Activated CD4-positive, alpha-beta memory T cell treated with anti-CD3 and anti-CD28 coated beads for 36 hours (primary cell): ENCODE data around the gene ERICH3. TPM values are rescaled to one million over a fixed set of nuclear protein-coding genes. Genes with fewer than 3 reads are reported as not detected.

Experiments used
- CTCF ChIA-PET: fragments of 350-600 bp; sonication (Branson Sonifier 250); formaldehyde crosslinking; loops from one replicate; lab custom pipeline; 2021; ENCODE audit warnings: antibody characterized with exemption, inconsistent platforms; lab: Charles Lee
- POLR2A ChIA-PET: fragments of 350-600 bp; sonication (Branson Sonifier 250); formaldehyde crosslinking; loops from one replicate; lab custom pipeline; 2021; ENCODE audit warnings: antibody characterized with exemption; lab: Charles Lee
- DNase-seq: peaks from one replicate; pipeline ENCODE4 v3.0.0-alpha.2; 2020
- H3K27ac Mint-ChIP-seq: one replicate; pipeline ENCODE4 v1.8.0; 2021; ENCODE audit warnings: mixed read lengths
- H3K27me3 Mint-ChIP-seq: one replicate; pipeline ENCODE4 v1.8.0; 2021; ENCODE audit warnings: mixed read lengths
- H3K36me3 Mint-ChIP-seq: one replicate; pipeline ENCODE4 v1.8.0; 2021; ENCODE audit warnings: mixed read lengths
- H3K4me1 Mint-ChIP-seq: one replicate; pipeline ENCODE4 v1.8.0; 2021; ENCODE audit warnings: low read depth, mixed read lengths
- H3K4me3 Mint-ChIP-seq: one replicate; pipeline ENCODE4 v1.8.0; 2021; ENCODE audit warnings: mild to moderate bottlenecking, mixed read lengths
- H3K9me3 Mint-ChIP-seq: one replicate; pipeline ENCODE4 v1.8.0; 2021; ENCODE audit warnings: mixed read lengths
- intact Hi-C: fragments of 100-400 bp; cut with micrococcal nuclease; formaldehyde crosslinking; loops from one replicate; pipeline ENCODE4 v1.15.1; 2023
- total RNA-seq, 2 experiments: library from RNA; stranded (reverse); gene quantifications; one replicate each; pipeline ENCODE4 v1.2.3, GENCODE V29; 2021

The ERICH3 gene
- total RNA-seq, 2 experiments from 2014 or later, result not detected

- Mint-ChIP-seq H3K27me3 (peaks cover 2% of the 10 kb centered on the region), H3K4me1 (no peaks in the 10 kb centered on the region), H3K4me3 (no peak overlapping the region), H3K9me3 (no peaks in the 10 kb centered on the region), H3K27ac (no peak overlapping the region), H3K36me3 (no peaks in the 10 kb centered on the region)
- intact Hi-C loops, result no loop called here
- CTCF ChIA-PET, result no interaction called here
- POLR2A ChIA-PET, result no interaction called here
- no peak for DNase-seq
These were observed 146.9 kb downstream of the ERICH3 start for GRCh38 chr1:74526708-74527107.

DNA sequence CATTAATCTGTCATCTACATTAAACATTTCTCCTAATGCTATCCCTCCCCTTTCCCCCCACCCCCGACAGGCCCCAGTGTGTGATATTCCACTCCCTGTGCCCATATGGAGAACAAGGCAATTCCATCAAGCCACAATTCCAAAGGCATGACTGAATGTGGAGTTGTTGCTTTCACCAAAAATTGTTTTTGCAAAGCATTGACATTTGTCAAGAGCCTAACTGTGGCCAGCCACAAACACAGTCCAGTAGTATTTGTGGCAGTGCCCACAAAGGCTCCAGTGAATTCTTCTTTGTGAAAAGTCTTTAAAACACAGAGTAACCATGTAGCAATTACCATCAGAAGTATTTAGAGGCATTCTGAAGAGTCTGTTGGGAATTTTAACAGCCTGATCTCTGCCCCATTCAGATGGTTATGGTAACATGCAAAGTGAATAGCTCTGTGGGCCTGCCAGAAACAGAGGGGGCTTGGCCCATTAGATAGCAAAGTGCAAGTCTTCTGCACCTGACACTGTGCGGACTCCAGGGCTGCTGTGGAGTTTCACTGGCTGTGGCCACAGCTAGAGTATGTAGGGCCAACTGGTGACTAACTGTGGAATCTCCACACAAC, 149.6 kb downstream of the ERICH3 start:
- intact Hi-C loops, result no loop called here
- H3K27ac Mint-ChIP-seq, result no peak overlapping the region
- H3K9me3 Mint-ChIP-seq, result no peaks in the 10 kb centered on the region
- ChIA-PET CTCF (no interaction called here), POLR2A (no interaction called here)
- H3K36me3 Mint-ChIP-seq, result no peaks in the 10 kb centered on the region
- H3K4me1 Mint-ChIP-seq, result no peaks in the 10 kb centered on the region
- H3K27me3 Mint-ChIP-seq, result peaks cover 6% of the 10 kb centered on the region
- no peak overlapping the region for H3K4me3 Mint-ChIP-seq
- DNase-seq, result no peak

- CTCF ChIA-PET, result no interaction called here
- Mint-ChIP-seq H3K27me3 (peaks cover 4% of the 10 kb centered on the region), H3K4me3 (no peak overlapping the region)
These were observed 151.4 kb downstream of the ERICH3 start for GRCh38 chr1:74522148-74522547.

More at GRCh38 chr1:74522148-74522547, 151.4 kb downstream of the ERICH3 start:
- intact Hi-C loops, result no loop called here
- Mint-ChIP-seq H3K36me3 (no peaks in the 10 kb centered on the region), H3K4me1 (no peaks in the 10 kb centered on the region), H3K27ac (no peak overlapping the region), H3K9me3 (no peaks in the 10 kb centered on the region)
- no peak for DNase-seq
- POLR2A ChIA-PET, result no interaction called here

Other genes with a start within 250 kb of the ERICH3 start
- gene LRRC53, start 161.2 kb downstream of the ERICH3 start, total RNA-seq, result not detected
- gene CRYZ, start 59.3 kb upstream of the ERICH3 start, total RNA-seq, result 10 to 100 TPM; 22.0 to 22.5 TPM
- gene TYW3, start 59.4 kb upstream of the ERICH3 start, total RNA-seq, result 10 to 100 TPM; 29.0 to 30.3 TPM